DND-41 (cell line): ENCODE results near the gene PACSIN1.
"Not testable (repeated sequence)": the region's sequence is repeated elsewhere in the genome, so short reads cannot be mapped to it uniquely, and the experiment has no call there.

ENCODE experiments used
- ATAC-seq: fragments of 200-7000 bp; cut with Tn5 transposase; 3 replicates; pipeline ENCODE4 v1.9.1; 2021; ENCODE audit warnings: low read depth; ENCODE audit not compliant: insufficient read depth
- DNase-seq: peaks from one replicate; pipeline ENCODE4 v3.0.0-alpha.2; 2020
- H2AFZ ChIP-seq: 2 replicates; pipeline ENCODE4 v1.6.0; 2012; ENCODE audit warnings: low read depth, low read length
- H3K27ac ChIP-seq: 2 replicates; pipeline ENCODE4 v1.5.1; 2012; ENCODE audit warnings: low read length, inconsistent platforms
- H3K27me3 ChIP-seq: fragments of 200-600 bp; sonication (generic); 2 replicates; pipeline ENCODE4 v1.6.0; 2012; ENCODE audit warnings: low read length, mild to moderate bottlenecking, inconsistent platforms; ENCODE audit not compliant: insufficient read depth, poor library complexity
- H3K36me3 ChIP-seq: 2 replicates; pipeline ENCODE4 v1.5.1; 2012; ENCODE audit warnings: low read length, inconsistent platforms; ENCODE audit not compliant: insufficient read depth
- H3K4me1 ChIP-seq: 2 replicates; pipeline ENCODE4 v1.5.1; 2012; ENCODE audit warnings: mild to moderate bottlenecking, low read length; ENCODE audit not compliant: insufficient read depth
- H3K4me2 ChIP-seq: 2 replicates; pipeline ENCODE4 v1.6.0; 2012; ENCODE audit warnings: mild to moderate bottlenecking, moderate library complexity, low read length, inconsistent platforms; ENCODE audit not compliant: insufficient read depth
- H3K4me3 ChIP-seq, 2 experiments: fragments of 200-600 bp in 1 of 2; shearing (Covaris generic) in 1 of 2; 2 replicates each; pipeline ENCODE4 v1.5.1; 2012 to 2016; ENCODE audit warnings: inconsistent platforms in 2 of 2, low read length in 2 of 2, mild to moderate bottlenecking in 2 of 2, low read depth in 1 of 2, moderate library complexity in 1 of 2
- H3K79me2 ChIP-seq: 2 replicates; pipeline ENCODE4 v1.6.0; 2012; ENCODE audit warnings: low read length, inconsistent platforms; ENCODE audit not compliant: insufficient read depth
- H3K9ac ChIP-seq: 2 replicates; pipeline ENCODE4 v1.6.0; 2012; ENCODE audit warnings: low read depth, mild to moderate bottlenecking, inconsistent platforms, low read length, moderate library complexity
- H3K9me3 ChIP-seq: 2 replicates; pipeline ENCODE4 v1.5.1; 2012; ENCODE audit warnings: low read length, moderate library complexity, mild to moderate bottlenecking, inconsistent platforms; ENCODE audit not compliant: insufficient read depth, severe bottlenecking
- H4K20me1 ChIP-seq: 2 replicates; pipeline ENCODE4 v1.6.0; 2012; ENCODE audit warnings: low read length; ENCODE audit not compliant: insufficient read depth
- EZH2 ChIP-seq: IDR thresholded peaks from 3 replicates; pipeline ENCODE4 v1.6.1; 2012; ENCODE audit warnings: borderline replicate concordance, low read depth, mild to moderate bottlenecking, moderate library complexity, low read length, inconsistent platforms; ENCODE audit not compliant: severe bottlenecking
- TF ChIP-seq, protein P1 (sequence below): IDR thresholded peaks from 2 replicates; pipeline ENCODE4 v1.5.1; 2012; ENCODE audit warnings: borderline replicate concordance, low read length, moderate library complexity, mild to moderate bottlenecking; ENCODE audit not compliant: poor library complexity, severe bottlenecking; ENCODE audit errors: extremely low read depth

The PACSIN1 gene

DNA sequence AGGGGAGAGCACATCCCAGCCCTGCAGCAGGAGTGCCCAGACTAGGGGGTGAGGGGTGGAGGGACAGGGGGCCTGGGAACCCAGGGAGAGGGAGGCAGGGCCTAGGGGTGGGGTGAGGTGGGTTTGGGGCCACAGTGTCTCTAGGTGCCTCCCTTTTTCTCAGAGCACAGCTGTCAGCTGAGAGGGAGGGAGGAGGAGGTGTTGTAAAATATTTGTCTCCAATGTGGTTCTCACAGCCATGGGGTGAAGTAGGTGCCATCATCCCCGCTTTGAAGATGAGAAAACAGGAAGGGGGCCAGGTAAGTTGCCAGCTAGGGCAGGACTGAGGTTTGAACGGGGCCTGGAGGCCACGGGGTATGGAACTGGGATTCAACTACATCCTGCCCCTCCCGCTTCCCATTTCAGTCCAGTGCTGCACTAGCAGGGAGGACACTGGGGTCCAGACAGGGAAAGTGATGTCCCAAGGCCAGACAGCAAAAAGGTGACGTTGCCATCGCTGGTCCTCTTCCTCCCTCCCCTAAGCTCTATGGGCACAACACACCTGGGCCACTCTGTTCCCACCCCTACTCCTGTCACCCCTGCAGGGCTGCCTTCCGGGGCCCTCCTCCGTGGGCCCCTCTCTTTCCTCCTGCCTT lies 20.3 kb downstream of the PACSIN1 start:
- Histone ChIP-seq H3K9ac (no peak overlapping the region), H3K4me2 (no peak overlapping the region), H4K20me1 (no peaks in the 10 kb centered on the region), H3K36me3 (no peaks in the 10 kb centered on the region), H3K4me1 (peaks cover 6% of the 10 kb centered on the region; the same call in 1 of the 2 replicates), H3K9me3 (no peaks in the 10 kb centered on the region), H3K27me3 (no peaks in the 10 kb centered on the region), H2AFZ (no peak overlapping the region), H3K79me2 (no peaks in the 10 kb centered on the region), H3K4me3 (no peak overlapping the region), H3K27ac (no peak overlapping the region)
- no peak for TF ChIP-seq EZH2
- TF ChIP-seq, protein P1, sequence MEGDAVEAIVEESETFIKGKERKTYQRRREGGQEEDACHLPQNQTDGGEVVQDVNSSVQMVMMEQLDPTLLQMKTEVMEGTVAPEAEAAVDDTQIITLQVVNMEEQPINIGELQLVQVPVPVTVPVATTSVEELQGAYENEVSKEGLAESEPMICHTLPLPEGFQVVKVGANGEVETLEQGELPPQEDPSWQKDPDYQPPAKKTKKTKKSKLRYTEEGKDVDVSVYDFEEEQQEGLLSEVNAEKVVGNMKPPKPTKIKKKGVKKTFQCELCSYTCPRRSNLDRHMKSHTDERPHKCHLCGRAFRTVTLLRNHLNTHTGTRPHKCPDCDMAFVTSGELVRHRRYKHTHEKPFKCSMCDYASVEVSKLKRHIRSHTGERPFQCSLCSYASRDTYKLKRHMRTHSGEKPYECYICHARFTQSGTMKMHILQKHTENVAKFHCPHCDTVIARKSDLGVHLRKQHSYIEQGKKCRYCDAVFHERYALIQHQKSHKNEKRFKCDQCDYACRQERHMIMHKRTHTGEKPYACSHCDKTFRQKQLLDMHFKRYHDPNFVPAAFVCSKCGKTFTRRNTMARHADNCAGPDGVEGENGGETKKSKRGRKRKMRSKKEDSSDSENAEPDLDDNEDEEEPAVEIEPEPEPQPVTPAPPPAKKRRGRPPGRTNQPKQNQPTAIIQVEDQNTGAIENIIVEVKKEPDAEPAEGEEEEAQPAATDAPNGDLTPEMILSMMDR = no peak
- no peak for DNase-seq
- no peak for ATAC-seq

DNA sequence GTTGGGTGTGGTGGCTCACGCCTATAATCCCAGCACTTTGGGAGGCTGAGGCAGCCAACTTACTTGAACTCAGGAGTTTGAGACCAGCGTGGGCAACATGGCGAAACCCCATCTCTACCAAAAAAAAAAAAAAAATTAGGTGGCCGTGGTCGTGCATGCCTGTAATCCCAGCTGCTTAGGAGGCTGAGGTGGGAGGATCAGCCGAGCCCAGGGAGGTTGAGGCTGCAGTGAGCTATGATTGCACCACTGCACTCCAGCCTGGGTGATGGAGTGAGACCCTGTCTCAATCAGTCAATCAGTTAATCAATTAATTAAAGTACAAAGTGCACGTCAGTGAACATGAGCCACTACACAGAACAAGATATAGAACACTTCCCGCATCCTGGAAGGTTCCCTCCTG lies 21.0 kb downstream of the PACSIN1 start:
- H3K4me1 ChIP-seq, H3K4me3 ChIP-seq, H3K36me3 ChIP-seq, H2AFZ ChIP-seq, H3K79me2 ChIP-seq, H3K4me2 ChIP-seq, DNase-seq, H3K9ac ChIP-seq, H3K27me3 ChIP-seq, H3K27ac ChIP-seq, ATAC-seq, H4K20me1 ChIP-seq, H3K9me3 ChIP-seq: not testable (repeated sequence)

DNA sequence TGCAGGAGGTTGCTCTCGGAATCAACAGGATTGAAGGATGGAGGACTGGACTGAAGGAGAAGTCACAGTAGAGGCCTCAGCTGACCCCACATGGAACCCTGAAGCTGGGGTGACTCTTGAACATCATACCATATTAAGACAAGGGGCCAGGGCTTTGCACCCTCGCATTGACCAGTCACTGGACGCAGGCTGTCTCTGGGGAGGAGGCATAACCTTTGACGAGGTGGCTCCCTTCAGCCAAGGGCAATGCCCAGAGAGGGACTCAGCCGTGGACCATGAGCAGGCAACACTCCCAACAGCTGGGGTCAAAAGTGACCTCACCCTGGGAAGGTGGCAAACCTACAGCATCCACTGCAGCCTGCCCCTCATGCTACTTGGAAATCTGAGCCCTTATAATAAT lies 21.7 kb downstream of the PACSIN1 start:
- no peaks in the 10 kb centered on the region for H3K9me3 ChIP-seq
- ATAC-seq = no peak
- H3K4me2 ChIP-seq = no peak overlapping the region
- H3K36me3 ChIP-seq = no peaks in the 10 kb centered on the region
- no peak overlapping the region for H2AFZ ChIP-seq
- no peak overlapping the region for H3K4me3 ChIP-seq
- no peak overlapping the region for H3K27ac ChIP-seq
- no peak overlapping the region for H3K9ac ChIP-seq
- H3K79me2 ChIP-seq = no peaks in the 10 kb centered on the region
- H4K20me1 ChIP-seq = no peaks in the 10 kb centered on the region
- TF ChIP-seq EZH2 = no peak
- TF ChIP-seq, protein P1 = no peak
- H3K27me3 ChIP-seq = no peaks in the 10 kb centered on the region
- H3K4me1 ChIP-seq = peaks cover 6% of the 10 kb centered on the region; the same call in 1 of the 2 replicates
- no peak for DNase-seq

DNA sequence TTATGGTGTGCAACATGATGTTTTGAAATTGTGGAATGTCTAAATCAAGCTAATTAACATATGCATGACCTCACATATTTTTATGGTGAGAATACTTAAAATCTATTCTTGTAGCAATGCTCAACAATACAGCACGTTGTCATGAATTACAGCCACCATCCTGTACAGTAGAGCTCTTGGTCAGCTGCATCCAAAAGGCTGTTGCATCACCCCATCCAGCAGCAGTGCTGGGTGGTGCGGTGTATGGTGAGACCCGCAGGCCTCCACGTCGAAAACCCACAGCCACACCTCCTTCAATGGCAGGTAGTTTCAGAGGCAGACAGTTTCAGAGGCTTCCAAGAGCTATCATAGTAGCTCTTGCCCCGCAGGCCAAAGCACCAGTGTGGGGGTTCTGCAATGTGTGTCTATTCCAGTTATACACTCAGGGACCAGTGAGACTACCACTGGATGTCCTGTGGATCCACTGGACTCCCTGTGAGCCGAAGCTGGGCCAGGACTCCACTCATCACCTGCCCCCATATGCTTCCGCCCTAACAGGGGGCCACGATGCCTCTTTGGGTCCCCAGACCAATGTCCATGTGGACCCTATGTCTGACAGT lies 23.4 kb downstream of the PACSIN1 start:
- no peaks in the 10 kb centered on the region for H3K27me3 ChIP-seq
- no peak overlapping the region for H2AFZ ChIP-seq
- peaks cover 6% of the 10 kb centered on the region; the same call in 1 of the 2 replicates for H3K4me1 ChIP-seq

More for the DNA sequence above, 23.4 kb downstream of the PACSIN1 start:
- DNase-seq (no peak), ATAC-seq (no peak)
- no peak for TF ChIP-seq EZH2
- TF ChIP-seq, protein P1 = no peak
- Histone ChIP-seq H3K4me3 (no peak overlapping the region), H3K79me2 (no peaks in the 10 kb centered on the region), H3K36me3 (no peaks in the 10 kb centered on the region), H3K9me3 (no peaks in the 10 kb centered on the region), H4K20me1 (no peaks in the 10 kb centered on the region), H3K27ac (no peak overlapping the region), H3K4me2 (no peak overlapping the region), H3K9ac (no peak overlapping the region)
